GM18498 (cell line): Measurements from ENCODE around the gene CDH6.

ENCODE experiments used
- ATAC-seq: cut with Tn5 transposase; IDR thresholded peaks from one replicate; pipeline ENCODE4 v1.9.1; 2021; ENCODE audit warnings: mild to moderate bottlenecking, moderate library complexity; ENCODE audit not compliant: unreplicated experiment

Gene CDH6

GRCh38 chr5:31244921-31245320 lies 51.4 kb downstream of the CDH6 start:
- no peak for ATAC-seq

GRCh38 chr5:31247381-31247780 lies 53.9 kb downstream of the CDH6 start:
- ATAC-seq = no peak

GRCh38 chr5:31250201-31250600 lies 56.7 kb downstream of the CDH6 start:
- no peak for ATAC-seq

GRCh38 chr5:31251032-31251431 lies 57.5 kb downstream of the CDH6 start:
- ATAC-seq = no peak

GRCh38 chr5:31255041-31255440 lies 61.6 kb downstream of the CDH6 start:
- no peak for ATAC-seq

- no peak for ATAC-seq
Measured at GRCh38 chr5:31268256-31268655, 74.8 kb downstream of the CDH6 start.

- no peak for ATAC-seq
Measured at GRCh38 chr5:31268686-31269085, 75.2 kb downstream of the CDH6 start.

GRCh38 chr5:31269259-31269658 lies 75.8 kb downstream of the CDH6 start:
- no peak for ATAC-seq

- no peak for ATAC-seq
Measured at GRCh38 chr5:31270396-31270795, 76.9 kb downstream of the CDH6 start.

GRCh38 chr5:31271567-31271966 lies 78.1 kb downstream of the CDH6 start:
- ATAC-seq = no peak

GRCh38 chr5:31273161-31273560 lies 79.7 kb downstream of the CDH6 start:
- ATAC-seq = no peak

GRCh38 chr5:31273631-31274378 lies 80.3 kb downstream of the CDH6 start:
- ATAC-seq = peak; percentile 67

GRCh38 chr5:31280210-31280609 lies 86.7 kb downstream of the CDH6 start:
- no peak for ATAC-seq

GRCh38 chr5:31283326-31283725 lies 89.8 kb downstream of the CDH6 start:
- ATAC-seq = no peak

- ATAC-seq = no peak
Measured at GRCh38 chr5:31285025-31285424, 91.5 kb downstream of the CDH6 start.

GRCh38 chr5:31287985-31288384 lies 94.5 kb downstream of the CDH6 start:
- ATAC-seq = no peak

- ATAC-seq = no peak
Measured at GRCh38 chr5:31289429-31289828, 95.9 kb downstream of the CDH6 start.

GRCh38 chr5:31291323-31291854 lies 97.9 kb downstream of the CDH6 start:
- ATAC-seq = no peak

- no peak for ATAC-seq
Measured at GRCh38 chr5:31300501-31300900, 107.0 kb downstream of the CDH6 start.

- no peak for ATAC-seq
Measured at GRCh38 chr5:31301833-31302232, 108.3 kb downstream of the CDH6 start.

GRCh38 chr5:31303688-31304087 lies 110.2 kb downstream of the CDH6 start:
- ATAC-seq = no peak

GRCh38 chr5:31317665-31318064 lies 124.2 kb downstream of the CDH6 start:
- no peak for ATAC-seq

- no peak for ATAC-seq
Measured at GRCh38 chr5:31319335-31319734, 125.8 kb downstream of the CDH6 start.
